ELF-1 (cell line): ENCODE measurements around the gene EIF4E2.

Experiments
- DNase-seq: peaks from one replicate; pipeline ENCODE4 v3.0.0-alpha.2; 2016; ENCODE audit warnings: low read depth, low spot score

EIF4E2 gene, protein sequence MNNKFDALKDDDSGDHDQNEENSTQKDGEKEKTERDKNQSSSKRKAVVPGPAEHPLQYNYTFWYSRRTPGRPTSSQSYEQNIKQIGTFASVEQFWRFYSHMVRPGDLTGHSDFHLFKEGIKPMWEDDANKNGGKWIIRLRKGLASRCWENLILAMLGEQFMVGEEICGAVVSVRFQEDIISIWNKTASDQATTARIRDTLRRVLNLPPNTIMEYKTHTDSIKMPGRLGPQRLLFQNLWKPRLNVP

DNA sequence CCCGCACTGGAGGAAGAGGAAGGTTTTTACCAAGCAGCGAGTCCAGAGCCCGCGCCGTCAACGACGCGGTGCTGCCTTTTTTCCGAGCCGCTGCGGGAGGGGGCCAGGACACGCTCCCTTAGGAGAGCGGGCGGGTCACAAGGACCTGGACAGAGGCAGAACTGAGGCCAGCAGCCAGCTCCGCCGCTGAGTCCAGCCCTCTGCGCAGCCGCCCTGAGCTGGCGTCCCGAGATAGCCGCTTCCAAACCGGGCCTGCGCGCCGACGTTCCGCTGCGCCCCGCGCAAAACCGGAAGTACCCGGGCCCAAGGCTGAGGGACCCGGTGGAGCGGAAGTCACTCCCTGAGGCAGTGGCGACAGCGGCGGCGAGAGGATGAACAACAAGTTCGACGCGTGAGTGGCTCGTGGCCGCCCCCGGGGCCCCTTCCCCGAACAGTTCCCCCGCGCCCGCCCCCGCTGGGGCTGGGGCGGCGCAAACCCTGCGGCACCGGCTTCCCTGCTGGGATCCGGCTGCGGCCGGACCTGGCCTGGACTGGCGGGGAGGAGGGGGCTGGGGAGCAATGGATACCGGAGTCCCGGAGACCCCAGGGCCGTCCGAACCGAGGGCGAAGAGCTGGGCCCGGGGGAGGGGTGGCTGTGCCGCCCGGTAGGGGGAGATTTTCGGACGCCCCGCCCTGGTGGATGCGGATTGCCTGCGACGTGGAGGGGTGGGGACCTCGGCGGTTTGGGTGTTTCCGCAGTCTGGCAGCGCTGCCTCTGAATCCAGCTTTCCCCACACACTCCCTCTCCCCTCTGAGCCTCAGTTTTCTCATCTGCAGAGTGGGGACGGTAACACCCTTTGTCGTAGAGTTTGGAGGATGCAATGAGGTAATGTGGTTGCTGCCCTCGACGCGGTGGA lies at the start of gene EIF4E2, which contains the start of gene TIGD1:
Gene EIF4E2 (plus strand): TSS at position 336 of the 896 bp plus-strand sequence. CDS start 36 bp downstream, at position 372.
Gene TIGD1 (minus strand): TSS at position 204 of the 896 bp plus-strand sequence. CDS start 675 bp downstream, outside the sequence.
- peak; percentile 97 for DNase-seq

DNA sequence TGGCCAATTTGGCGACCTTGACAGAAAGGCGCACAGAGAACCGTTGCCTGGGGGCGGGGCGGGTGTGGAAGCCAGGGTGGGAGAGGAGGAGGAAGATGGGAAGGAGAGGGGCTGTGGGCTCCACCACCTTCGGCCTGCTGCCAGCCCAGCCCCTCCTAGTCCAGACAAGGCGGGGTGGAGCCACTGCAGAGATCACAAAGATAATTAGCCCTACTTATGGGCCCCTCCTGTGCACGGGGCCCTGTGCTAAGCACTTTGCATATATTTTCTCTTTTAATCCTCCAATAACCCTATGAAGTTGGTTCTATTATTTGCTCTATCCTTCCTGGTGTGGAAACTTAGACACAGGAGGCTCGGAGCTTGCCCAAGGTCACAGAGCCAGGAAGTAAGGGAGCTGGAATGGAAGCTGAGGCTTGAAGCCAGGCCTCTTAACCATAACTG lies 49.1 kb upstream of the EIF4E2 start:
- no peak for DNase-seq

DNA sequence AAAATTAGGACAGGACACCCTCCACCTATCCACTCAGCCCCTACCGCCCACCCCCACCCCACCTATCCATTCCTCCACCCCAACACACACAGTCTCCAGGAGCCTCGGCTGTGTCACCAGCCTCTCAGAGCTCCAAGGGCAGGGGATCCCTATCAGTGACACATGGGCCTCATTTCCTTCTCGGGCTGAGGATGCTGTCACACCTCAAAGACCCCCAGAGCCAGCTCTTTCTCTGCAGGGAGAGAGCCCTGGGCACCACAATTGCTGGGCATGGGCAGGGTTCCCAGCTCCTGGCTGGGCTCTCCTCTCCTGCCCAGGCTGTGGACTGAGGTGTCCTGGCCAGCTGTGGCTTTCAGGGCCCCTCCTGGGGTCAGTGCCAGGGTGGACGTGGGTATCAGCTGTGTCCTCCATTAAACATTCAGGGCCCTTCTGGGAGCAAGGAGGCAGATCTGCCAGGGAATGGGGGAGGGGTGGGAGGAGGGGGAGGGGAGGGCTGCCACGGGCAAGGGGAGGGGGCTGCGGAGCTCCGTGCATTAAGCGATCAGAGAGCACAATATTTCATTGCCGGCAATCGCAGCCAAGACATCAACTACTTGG lies 48.6 kb upstream of the EIF4E2 start:
- DNase-seq: no peak

DNA sequence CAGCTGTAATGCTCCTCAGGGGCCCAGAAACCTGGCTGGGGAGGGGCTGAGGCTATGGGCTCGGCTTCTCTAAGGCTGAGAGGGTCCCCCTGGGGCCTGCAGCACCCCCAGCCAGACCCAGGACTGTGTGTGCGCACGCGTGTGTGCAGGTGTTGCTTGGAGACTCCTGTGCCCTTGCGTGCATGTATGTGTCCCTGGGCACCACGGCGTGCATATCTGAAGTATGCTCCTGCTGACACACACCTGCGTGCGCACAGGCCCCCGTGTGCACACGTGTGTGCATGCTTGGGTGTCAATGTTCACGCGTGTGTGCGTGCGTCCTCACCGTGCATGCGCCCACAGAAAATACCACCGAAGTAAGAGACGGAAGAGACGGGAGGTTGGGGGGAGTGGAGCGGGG lies 48.0 kb upstream of the EIF4E2 start:
- no peak for DNase-seq

DNA sequence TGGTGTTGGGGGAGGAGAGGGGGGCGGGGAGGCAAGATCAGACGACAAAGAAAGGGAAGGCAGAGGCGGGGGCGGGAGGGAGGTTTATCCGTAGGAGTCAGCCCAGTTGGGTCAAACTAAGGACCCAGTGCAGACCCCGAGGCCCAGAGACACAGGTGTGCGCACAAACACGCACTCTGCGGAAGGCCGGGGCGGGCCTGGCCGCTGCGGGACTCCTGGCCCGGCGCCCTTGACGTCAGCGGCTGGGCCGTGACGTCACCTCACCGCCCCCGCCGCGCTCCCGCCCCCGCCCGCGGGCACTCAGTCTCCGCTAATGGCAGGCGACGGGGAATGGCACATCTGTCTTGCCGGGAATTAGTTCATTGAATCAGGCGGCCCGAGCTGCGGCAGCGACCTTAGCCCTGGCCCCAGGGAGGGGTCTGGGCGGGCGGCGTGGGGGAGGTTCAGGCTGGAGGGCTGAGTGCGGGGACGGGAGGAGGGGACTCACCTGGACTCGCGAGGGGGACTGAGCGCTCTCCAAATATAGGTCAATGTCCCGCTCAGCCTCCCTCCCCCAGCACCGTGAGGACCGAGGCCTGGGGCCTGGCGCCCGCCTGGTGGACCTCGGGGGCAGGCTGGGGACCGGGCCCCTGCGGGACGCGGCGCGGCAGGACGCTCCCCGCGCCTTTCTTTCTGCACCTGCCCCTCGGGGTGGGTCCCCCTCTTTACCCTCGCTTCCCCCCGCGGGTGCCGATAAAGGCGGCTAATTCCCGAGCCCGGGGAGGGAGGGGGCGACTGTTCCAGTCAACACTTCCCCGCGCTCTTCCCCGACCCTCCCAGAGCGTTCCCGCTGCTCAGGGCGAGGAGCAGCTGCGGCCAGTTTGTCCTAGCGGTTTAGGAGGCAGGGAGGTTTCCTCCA lies 47.3 kb upstream of the EIF4E2 start:
- DNase-seq: peak; percentile 64

DNA sequence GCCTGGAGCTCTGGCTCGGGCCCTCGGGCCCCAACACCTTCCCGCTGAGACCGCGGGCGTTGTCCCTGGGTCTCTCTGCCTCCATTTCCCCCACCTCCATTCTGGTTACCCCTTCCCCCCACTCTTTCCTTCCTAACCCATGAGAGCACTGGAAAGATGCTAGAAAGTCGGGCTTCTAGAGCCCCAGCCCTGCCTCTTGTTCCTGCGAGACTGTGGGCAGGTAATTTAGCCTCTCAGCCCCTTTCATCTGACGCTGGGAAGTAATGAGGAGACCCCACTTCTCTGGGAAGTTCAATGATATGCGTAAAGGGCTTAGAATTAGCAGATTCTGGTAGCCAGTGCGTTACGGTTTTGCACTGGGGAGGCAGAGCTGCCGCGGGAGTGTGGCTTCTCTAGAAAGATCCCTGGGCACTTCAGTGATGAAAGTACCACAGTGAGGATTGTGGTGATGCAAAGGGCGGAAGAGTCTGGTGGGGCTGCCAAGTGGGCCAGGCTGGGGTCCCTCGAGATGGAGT lies 46.6 kb upstream of the EIF4E2 start:
- DNase-seq: no peak

DNA sequence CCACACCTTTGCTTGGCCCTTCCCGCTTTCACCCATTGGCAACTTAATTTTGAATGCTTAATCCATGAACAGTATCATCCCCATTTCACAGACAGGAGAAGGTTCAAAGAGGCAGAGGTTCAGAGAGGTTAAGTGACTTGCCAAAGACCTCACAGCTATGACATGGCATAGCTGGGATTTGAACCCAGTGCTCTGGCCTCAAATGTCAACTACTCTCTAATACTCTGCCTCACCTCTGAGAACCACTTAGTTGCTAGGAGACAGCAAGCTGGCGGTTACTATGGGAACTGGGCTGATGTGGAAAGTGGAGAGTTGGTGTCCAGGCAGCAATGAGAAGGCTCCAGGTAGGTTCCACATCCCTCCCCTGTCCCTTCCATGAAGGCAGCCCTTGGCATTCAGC lies 46.1 kb upstream of the EIF4E2 start:
- peak; percentile 59 for DNase-seq

DNA sequence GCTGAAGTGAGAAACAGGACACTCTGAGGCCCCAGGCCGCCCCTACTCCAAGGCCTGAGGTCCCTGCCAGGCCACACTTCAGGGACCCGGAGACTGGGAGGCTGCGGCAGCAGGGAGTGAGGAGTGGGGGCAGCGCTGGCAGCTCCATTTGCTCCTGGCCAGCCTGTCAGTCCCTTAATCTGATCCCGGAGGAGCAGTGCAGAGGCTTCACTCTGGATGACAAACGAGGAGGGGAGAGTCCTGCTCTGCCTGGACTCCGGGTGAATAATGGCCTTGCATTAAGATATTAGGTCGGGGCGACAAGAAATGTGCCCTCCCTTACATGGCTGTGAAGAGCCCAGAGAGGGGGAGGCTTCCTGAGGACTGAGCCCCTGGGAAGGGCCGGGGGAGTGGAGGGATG lies 44.6 kb upstream of the EIF4E2 start:
- DNase-seq: no peak

DNA sequence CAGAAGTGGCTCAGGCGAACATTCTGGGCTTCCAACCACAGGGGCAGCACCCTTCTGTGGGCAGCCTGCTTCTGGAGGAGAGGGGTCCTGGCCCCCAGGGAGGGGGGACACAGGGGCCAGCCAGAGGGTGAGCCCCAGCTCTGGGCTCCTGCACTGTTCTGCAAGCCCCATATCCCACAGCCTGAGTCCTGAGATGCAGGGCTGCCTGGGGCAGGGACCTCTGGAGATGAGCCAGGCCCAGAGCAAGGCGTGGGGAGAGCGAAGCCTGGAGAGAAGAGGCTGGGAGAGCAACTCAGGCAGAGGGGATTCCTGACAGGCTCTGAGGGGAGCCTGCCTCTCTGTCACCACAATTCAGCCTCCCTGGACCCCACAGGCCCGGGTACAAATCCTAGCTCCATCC lies 43.8 kb upstream of the EIF4E2 start:
- no peak for DNase-seq

DNA sequence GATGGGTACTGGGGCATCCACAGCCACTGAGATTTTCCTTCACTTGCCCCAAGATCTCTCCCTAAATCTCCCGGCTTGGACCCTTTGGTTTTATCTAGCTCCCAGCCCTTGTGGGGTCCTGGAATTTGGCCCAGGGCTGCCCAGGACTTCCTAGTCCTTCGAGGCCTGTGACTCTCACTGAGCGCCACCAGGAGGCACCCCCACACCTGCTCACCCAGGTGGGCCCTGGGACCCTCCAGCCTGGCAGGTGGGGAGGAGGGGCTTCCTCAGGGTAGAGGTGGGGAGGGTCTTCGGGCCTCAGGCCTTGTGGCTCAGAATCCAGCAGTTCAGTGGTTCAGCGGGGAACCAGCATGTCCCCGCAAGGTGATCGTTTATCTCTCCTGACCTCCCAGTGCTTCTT lies 42.2 kb upstream of the EIF4E2 start:
- no peak for DNase-seq

DNA sequence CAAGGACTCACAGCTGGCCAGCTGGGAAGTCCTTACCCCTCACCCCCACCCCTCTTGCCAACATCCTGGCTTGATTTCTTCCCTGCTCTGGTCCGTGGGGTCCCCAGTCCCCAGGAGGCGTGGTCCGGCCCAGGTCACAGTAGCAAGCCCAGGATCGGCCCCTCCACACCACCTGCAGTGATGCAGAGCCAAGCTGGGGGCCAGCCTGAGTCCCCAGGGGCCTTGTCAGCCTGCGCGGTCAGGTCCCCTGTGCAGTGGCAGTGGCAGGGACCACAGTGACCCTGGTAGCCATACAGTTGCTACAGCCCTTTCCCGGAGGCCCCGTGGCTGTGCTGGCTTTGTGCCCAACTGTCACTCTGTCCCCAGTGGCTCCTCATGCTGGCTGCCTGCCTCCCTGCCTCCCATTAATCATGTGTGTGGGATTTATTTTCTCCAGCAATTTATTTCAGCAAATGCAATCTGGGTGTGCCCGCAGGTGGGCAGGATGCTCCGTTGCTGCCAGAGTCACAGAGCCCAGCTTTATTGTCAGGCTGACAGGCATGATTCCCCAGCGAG lies 39.1 kb upstream of the EIF4E2 start:
- DNase-seq: no peak

DNA sequence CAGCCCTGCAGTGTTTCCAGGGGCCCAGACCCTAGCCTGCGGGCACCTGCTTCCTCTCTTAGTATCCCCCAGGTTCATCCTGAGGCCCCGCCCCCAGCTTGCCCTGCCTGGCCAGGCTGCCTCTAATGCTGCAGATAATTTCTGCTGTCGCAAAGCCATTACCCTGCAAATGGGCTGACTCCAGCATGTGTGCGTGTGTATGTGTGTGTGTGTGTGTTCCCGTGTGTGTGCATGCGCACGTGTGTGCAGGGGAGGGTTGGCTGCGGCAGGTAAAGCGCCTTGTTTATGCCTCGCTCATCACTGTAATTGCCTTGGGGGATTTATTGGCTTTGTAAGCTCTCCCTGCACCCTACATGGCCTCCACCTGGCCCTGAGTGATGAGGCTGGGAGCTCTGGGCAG lies 37.9 kb upstream of the EIF4E2 start:
- no peak for DNase-seq

DNA sequence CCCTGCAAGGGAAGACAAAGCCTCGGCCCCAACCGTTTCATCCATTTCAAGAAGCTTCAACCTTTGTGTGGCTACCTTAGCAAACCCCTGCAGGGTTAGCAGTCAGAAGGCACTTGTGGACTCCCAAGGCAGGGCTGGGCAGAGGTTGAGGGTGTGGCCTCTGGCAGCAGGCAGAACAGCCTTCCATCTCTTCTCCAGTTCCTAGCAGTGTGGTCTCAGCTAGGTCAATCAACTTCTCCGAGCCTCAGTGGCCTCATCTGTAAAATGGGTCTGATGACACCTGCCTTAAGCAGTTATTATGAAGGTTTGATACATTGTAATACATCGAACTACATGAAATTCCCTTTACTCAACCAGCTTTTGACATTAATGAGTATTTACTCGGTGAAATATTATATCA lies 37.1 kb upstream of the EIF4E2 start:
- DNase-seq: no peak

DNA sequence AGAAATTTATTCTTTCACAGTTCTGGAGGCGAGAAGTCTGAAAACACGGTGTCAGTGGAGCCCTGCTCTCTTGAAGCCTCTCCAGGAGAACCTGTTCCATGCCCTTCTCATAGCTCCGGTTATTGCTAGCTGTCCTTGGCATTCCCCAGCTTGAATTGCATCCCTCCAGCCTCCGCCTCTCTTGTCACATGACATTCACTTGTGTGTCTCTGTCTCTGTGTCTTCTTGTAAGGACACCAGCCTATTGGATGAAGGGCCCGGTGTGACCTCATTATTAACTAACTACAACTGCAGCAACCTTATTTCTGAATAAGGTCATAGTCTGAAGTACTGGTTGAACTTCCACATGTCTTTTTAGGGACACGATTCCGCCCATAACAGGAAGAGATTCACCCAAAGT lies 34.9 kb upstream of the EIF4E2 start:
- DNase-seq: no peak

DNA sequence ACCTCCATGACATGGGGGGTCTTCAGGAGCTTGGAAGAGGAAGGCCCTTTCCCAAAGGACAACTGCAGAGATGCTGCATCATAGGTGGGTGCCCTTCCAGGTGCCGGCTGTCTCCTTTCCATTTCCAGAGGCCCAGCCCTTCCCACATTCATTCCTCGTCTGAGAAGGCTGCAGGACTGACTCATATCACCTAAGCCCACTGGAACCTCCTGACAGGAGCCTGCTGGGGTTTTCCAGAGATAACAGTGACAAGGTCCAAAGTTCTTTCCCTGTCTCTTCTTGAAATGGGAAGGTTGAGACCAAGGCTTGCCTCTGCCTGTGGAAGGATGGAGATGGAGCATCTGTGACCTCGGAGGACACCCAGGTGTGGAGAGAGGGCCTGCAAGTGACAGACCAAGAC lies 33.9 kb upstream of the EIF4E2 start:
- no peak for DNase-seq

DNA sequence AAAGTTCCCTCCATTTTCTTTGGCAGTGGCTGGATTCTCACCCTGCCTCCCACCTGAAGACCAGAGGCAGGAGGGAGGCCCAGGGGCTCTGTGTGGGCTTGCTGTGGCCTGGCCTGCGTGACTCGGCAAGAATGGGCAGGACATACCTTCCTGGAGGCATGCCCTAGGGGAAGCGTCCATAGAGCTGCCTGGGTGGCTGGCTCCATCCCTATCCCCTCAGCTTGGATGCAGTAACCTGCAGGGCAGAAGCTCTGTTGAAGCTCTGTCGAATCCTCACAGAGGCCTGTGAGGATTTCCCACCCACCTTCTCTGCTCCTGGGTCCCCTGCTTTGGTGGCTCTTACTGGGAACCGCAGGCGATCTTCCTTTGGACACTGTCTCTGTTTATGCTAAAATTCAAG lies 31.6 kb upstream of the EIF4E2 start:
- DNase-seq: peak; percentile 45

DNA sequence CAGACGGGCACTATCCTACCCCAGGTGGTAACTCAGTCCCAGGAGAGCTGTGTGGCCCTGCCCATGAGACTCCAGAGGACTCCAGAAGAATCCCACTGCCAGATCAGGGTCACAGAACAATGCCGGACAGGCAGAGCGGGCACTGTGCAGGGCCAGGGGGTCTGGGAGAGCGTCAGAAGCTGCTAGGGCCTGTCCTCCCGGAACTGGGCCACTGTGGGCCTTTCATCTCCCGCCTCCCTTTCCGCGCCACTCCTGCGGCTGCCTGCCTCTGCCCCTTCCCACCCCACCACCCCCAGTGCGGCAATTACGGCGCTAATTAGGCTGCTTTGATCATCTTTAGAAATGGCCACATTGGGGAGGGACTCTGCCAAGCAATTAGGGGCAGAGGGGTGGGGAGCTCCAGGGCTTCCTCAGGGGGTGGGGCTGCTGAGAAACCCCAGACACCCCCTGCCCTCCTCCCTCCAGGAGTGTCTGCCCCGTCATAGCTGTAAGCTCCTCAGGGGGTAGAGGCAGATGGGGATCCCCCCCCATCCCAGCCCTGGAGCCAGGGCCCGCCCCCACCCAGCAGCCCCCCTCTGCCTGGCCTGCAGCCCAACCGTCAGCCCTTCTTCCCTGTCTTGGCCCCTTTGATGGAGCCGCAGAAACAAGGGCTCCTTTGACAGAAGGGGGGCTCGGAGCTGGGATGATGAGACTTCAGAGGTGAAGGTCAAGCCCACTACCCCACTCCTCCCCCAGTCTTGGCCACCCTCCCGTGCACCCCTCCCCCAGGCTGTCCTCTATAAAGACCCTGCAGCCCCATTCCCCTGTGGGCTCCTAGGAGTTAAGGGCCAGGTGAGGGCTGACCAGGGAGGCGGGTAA lies 30.7 kb upstream of the EIF4E2 start, which contains the start of gene PRSS56:
Gene PRSS56 (plus strand): TSS at position 808 of the 858 bp plus-strand sequence. CDS start 211 bp downstream, outside the sequence.
- peak; percentile 42 for DNase-seq

DNA sequence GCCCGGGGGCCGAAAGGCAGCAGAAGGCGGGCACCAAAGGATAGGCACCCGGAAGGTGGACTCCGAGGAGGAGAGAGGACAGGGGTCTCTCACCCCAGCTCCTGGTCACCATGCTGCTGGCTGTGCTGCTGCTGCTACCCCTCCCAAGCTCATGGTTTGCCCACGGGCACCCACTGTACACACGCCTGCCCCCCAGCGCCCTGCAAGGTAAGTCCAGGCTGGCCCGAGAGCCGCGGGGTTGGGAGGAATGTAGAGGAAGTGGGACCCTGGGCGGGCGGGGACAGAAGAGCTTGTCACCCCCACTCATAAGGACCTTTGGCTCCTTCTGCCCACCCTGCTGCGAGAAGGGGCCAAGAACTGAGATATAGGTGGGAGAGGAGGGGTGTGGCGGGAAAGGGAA lies 30.0 kb upstream of the EIF4E2 start:
- DNase-seq: no peak

DNA sequence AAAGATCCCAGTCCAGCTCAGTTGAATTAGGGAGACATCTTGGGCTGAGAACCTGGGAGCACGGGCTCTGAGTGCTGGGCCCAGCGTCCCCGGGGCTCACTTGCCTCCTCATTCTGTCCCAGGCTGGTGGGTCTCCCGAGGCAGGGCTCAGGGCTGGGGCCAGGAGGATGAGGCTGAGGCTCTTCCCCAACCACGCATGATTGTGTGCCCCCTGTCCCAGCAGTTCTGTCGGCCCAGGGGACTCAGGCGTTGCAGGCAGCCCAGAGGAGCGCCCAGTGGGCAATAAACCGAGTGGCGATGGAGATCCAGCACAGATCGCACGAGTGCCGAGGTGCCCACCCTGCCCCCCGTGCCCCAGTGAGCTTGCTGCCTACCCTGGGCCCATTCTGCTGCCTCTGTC lies 29.4 kb upstream of the EIF4E2 start:
- DNase-seq: no peak
